CD14-positive monocyte (primary cell): ENCODE results near the gene ATP8A1. TPM values are rescaled to one million over a fixed set of nuclear protein-coding genes. Genes with fewer than 3 reads are reported as not detected.

Experiments used
- DNase-seq, 3 donors: peaks; one replicate each; pipeline ENCODE4 v3.0.0-alpha.2; 2011 to 2022
- H2AFZ ChIP-seq: 2 replicates; pipeline ENCODE4 v1.6.0; 2012; ENCODE audit warnings: mild to moderate bottlenecking, low read depth, low read length, inconsistent platforms; ENCODE audit not compliant: insufficient read depth, poor library complexity, severe bottlenecking
- H3K27ac ChIP-seq, 2 donors: 1 replicate in 1 of 2; 2 replicates in 1 of 2; pipeline ENCODE4 v1.5.1; 2012 to 2013; ENCODE audit warnings: low read length in 2 of 2, control low read depth in 1 of 2, inconsistent platforms in 1 of 2, low read depth in 1 of 2, mild to moderate bottlenecking in 1 of 2
- H3K27me3 ChIP-seq, 2 donors: one replicate each; pipeline versions ENCODE4 v1.6.0 to v1.6.1; 2011 to 2013; ENCODE audit warnings: low read length in 2 of 2; ENCODE audit not compliant: control insufficient read depth in 2 of 2, insufficient read depth in 2 of 2
- H3K36me3 ChIP-seq, 2 donors: replicated peaks in 1 of 2; 1 replicate in 1 of 2; 2 replicates in 1 of 2; pipeline versions ENCODE4 v1.5.1 to v1.6.1; 2012 to 2013; ENCODE audit warnings: low read length in 2 of 2, control low read depth in 1 of 2, inconsistent platforms in 1 of 2, mild to moderate bottlenecking in 1 of 2; ENCODE audit not compliant: insufficient read depth in 2 of 2, control insufficient read depth in 1 of 2
- H3K4me1 ChIP-seq, 2 donors: 1 replicate in 1 of 2; 2 replicates in 1 of 2; pipeline versions ENCODE4 v1.5.1 to v1.6.1; 2012 to 2013; ENCODE audit warnings: low read length in 2 of 2, control low read depth in 1 of 2, inconsistent platforms in 1 of 2, mild to moderate bottlenecking in 1 of 2, moderate library complexity in 1 of 2; ENCODE audit not compliant: insufficient read depth in 2 of 2, control insufficient read depth in 1 of 2
- H3K4me2 ChIP-seq: replicated peaks from 2 replicates; pipeline ENCODE3; 2012; ENCODE audit warnings: low read length, moderate library complexity, mild to moderate bottlenecking; ENCODE audit not compliant: poor library complexity, severe bottlenecking; ENCODE audit errors: extremely low read depth
- H3K4me3 ChIP-seq, 3 experiments: fragments of 200-600 bp in 1 of 3; sonication (generic) in 1 of 3; replicated peaks in 1 of 3; 1 replicate in 2 of 3; 2 replicates in 1 of 3; pipeline ENCODE4 v1.5.1; 2011 to 2013; ENCODE audit warnings: low read length in 3 of 3, mild to moderate bottlenecking in 3 of 3, control low read depth in 2 of 3, low read depth in 2 of 3, inconsistent platforms in 1 of 3, moderate library complexity in 1 of 3
- H3K79me2 ChIP-seq: 2 replicates; pipeline ENCODE4 v1.6.0; 2012; ENCODE audit warnings: mild to moderate bottlenecking, control low read depth, inconsistent platforms, low read length, moderate library complexity; ENCODE audit not compliant: insufficient read depth
- H3K9ac ChIP-seq: 2 replicates; pipeline ENCODE4 v1.6.0; 2017; ENCODE audit warnings: low read length, mild to moderate bottlenecking; ENCODE audit not compliant: insufficient read depth, poor library complexity, severe bottlenecking
- H3K9me3 ChIP-seq, 2 donors: replicated peaks in 1 of 2; 1 replicate in 1 of 2; 2 replicates in 1 of 2; pipeline versions ENCODE4 v1.5.1 to v1.6.1; 2012 to 2013; ENCODE audit warnings: low read length in 2 of 2, control low read depth in 1 of 2; ENCODE audit not compliant: control insufficient read depth in 1 of 2, insufficient read depth in 1 of 2
- H4K20me1 ChIP-seq: 2 replicates; pipeline ENCODE4 v1.6.0; 2012; ENCODE audit warnings: mild to moderate bottlenecking, low read length, control low read depth, moderate library complexity; ENCODE audit not compliant: insufficient read depth
- H3K27ac Mint-ChIP-seq, 7 donors: one replicate each; pipeline ENCODE4 v1.8.0; 2020; ENCODE audit warnings: mild to moderate bottlenecking in 7 of 7, mixed read lengths in 7 of 7, moderate library complexity in 6 of 7, inconsistent platforms in 2 of 7
- H3K27me3 Mint-ChIP-seq, 3 donors: one replicate each; pipeline ENCODE4 v1.8.0; 2021 to 2022; ENCODE audit warnings: low read depth in 3 of 3, mild to moderate bottlenecking in 3 of 3, mixed read lengths in 3 of 3, moderate library complexity in 3 of 3, inconsistent platforms in 1 of 3
- H3K36me3 Mint-ChIP-seq, 2 donors: one replicate each; pipeline ENCODE4 v1.8.0; 2020; ENCODE audit warnings: mixed read lengths in 2 of 2, inconsistent platforms in 1 of 2, mild to moderate bottlenecking in 1 of 2
- H3K4me1 Mint-ChIP-seq: one replicate; pipeline ENCODE4 v1.8.0; 2020; ENCODE audit warnings: mild to moderate bottlenecking, mixed read lengths
- H3K4me3 Mint-ChIP-seq, 2 donors: one replicate each; pipeline ENCODE4 v1.8.0; 2020; ENCODE audit warnings: mild to moderate bottlenecking in 2 of 2, mixed read lengths in 2 of 2, moderate library complexity in 1 of 2
- H3K9me3 Mint-ChIP-seq, 7 donors: one replicate each; pipeline ENCODE4 v1.8.0; 2020 to 2022; ENCODE audit warnings: mixed read lengths in 7 of 7, mild to moderate bottlenecking in 6 of 7, moderate library complexity in 6 of 7, inconsistent platforms in 2 of 7
- CTCF ChIP-seq: fragments of 200-600 bp; IDR thresholded peaks from one replicate; pipeline ENCODE4 v1.8.0; 2022; ENCODE audit warnings: antibody characterized with exemption, mild to moderate bottlenecking
- WGBS: methylation state at CpG from one replicate; pipeline ENCODE4 v1.1.5; 2013; ENCODE audit warnings: missing lambda C conversion rate; ENCODE audit not compliant: insufficient coverage; 5-methylcytosine and 5-hydroxymethylcytosine counted together
- intact Hi-C, 2 donors: fragments of 100-400 bp; cut with micrococcal nuclease; formaldehyde crosslinking; loops; one replicate each; pipeline versions ENCODE4 v1.15.0 to v1.15.1; 2023
- polyA plus RNA-seq, 3 donors: library from polyadenylated mRNA; depleted of rRNA in 1 of 3; unstranded in 2 of 3; stranded (reverse) in 1 of 3; fragments of 300-500 nt in 2 of 3; fragments of >200 nt in 1 of 3; fragmentation: Illumina TruSeq in 2 of 3; gene quantifications; 1 replicate in 2 of 3; 2 replicates in 1 of 3; pipeline ENCODE4 v1.2.3, GENCODE V29; 2012 to 2021

The ATP8A1 gene
- polyA plus RNA-seq, 3 donors, result 2.2 to 10.8 (median 3.2) TPM

GRCh38 chr4:42454755-42455420 lies 202.0 kb downstream of the ATP8A1 start:
- peaks cover 9 to 19% of the 10 kb centered on the region in 2 donors for H3K36me3 Mint-ChIP-seq
- 83% methylated on average over 1 of the region's 2 CpGs for WGBS
- Histone ChIP-seq H2AFZ (no peak overlapping the region), H3K4me1 (no peaks in the 10 kb centered on the region), H3K4me2 (no peak overlapping the region), H3K9ac (no peak overlapping the region), H4K20me1 (no peaks in the 10 kb centered on the region), H3K79me2 (no peaks in the 10 kb centered on the region), H3K4me3 (no peak overlapping the region), H3K9me3 (no peaks in the 10 kb centered on the region), H3K27me3 (no peaks in the 10 kb centered on the region), H3K36me3 (peaks cover 0 to 6% of the 10 kb centered on the region in 2 donors), H3K27ac (no peak overlapping the region)
- no peaks in the 10 kb centered on the region for H3K27me3 Mint-ChIP-seq
- H3K4me3 Mint-ChIP-seq, result no peak overlapping the region
- H3K9me3 Mint-ChIP-seq, result no peaks in the 10 kb centered on the region
- no peak for DNase-seq
- TF ChIP-seq CTCF, result no peak
- H3K4me1 Mint-ChIP-seq, result no peaks in the 10 kb centered on the region
- intact Hi-C loops, result no loop called here
- H3K27ac Mint-ChIP-seq, result no peak overlapping the region

GRCh38 chr4:42453612-42454011 lies 203.3 kb downstream of the ATP8A1 start:
- Histone ChIP-seq H3K27ac (no peak overlapping the region), H3K4me3 (no peak overlapping the region), H3K36me3 (peaks cover 0 to 7% of the 10 kb centered on the region in 2 donors), H3K9ac (no peak overlapping the region), H4K20me1 (no peaks in the 10 kb centered on the region), H3K4me1 (no peaks in the 10 kb centered on the region), H3K9me3 (no peaks in the 10 kb centered on the region), H3K79me2 (no peaks in the 10 kb centered on the region), H3K4me2 (no peak overlapping the region), H3K27me3 (no peaks in the 10 kb centered on the region), H2AFZ (no peak overlapping the region)
- no peak for TF ChIP-seq CTCF
- Mint-ChIP-seq H3K4me3 (no peak overlapping the region), H3K9me3 (no peaks in the 10 kb centered on the region), H3K27ac (no peak overlapping the region), H3K27me3 (no peaks in the 10 kb centered on the region), H3K4me1 (no peaks in the 10 kb centered on the region), H3K36me3 (peaks cover 13 to 22% of the 10 kb centered on the region in 2 donors)
- intact Hi-C loops, result no loop called here
- no peak for DNase-seq
- WGBS, result no CpG with 5 or more reads among the region's 1 CpG
